GM19238 (cell line): Measurements from ENCODE around the gene HACE1.
A peak's percentile ranks its signal among the peaks of the same experiment; 100 is the strongest.
"Not testable (repeated sequence)": the region's sequence is repeated elsewhere in the genome, so short reads cannot be mapped to it uniquely, and the experiment has no call there.

Source experiments
- DNase-seq: peaks from one replicate; pipeline ENCODE4 v3.0.0; 2011; ENCODE audit warnings: low spot score; ENCODE audit not compliant: insufficient read length

HACE1 gene

GRCh38 chr6:104835782-104836181 lies 23.9 kb downstream of the HACE1 start:
- DNase-seq, result no peak

GRCh38 chr6:104829183-104829958 lies 30.3 kb downstream of the HACE1 start:
- no peak for DNase-seq

- DNase-seq, result no peak
These were observed 31.2 kb downstream of the HACE1 start for GRCh38 chr6:104828478-104828877.

- DNase-seq, result not testable (repeated sequence)
These were observed 38.9 kb downstream of the HACE1 start for GRCh38 chr6:104820820-104821219.

- no peak for DNase-seq
These were observed 43.6 kb downstream of the HACE1 start for GRCh38 chr6:104816125-104816524.

- DNase-seq, result no peak
These were observed 45.0 kb downstream of the HACE1 start for GRCh38 chr6:104814743-104815142.

- peak; percentile 1 for DNase-seq
These were observed 46.2 kb downstream of the HACE1 start for GRCh38 chr6:104813552-104813951.

GRCh38 chr6:104809116-104809515 lies 50.6 kb downstream of the HACE1 start:
- DNase-seq, result no peak

- not testable (repeated sequence) for DNase-seq
These were observed 54.4 kb downstream of the HACE1 start for GRCh38 chr6:104805335-104805734.

- DNase-seq, result no peak
These were observed 60.5 kb downstream of the HACE1 start for GRCh38 chr6:104799134-104799657.

- DNase-seq, result no peak
These were observed 63.5 kb downstream of the HACE1 start for GRCh38 chr6:104796031-104796785.

GRCh38 chr6:104795363-104795762 lies 64.4 kb downstream of the HACE1 start:
- DNase-seq, result no peak

- no peak for DNase-seq
These were observed 69.9 kb downstream of the HACE1 start for GRCh38 chr6:104789770-104790190.

GRCh38 chr6:104788400-104788799 lies 71.3 kb downstream of the HACE1 start:
- no peak for DNase-seq

GRCh38 chr6:104787305-104787704 lies 72.4 kb downstream of the HACE1 start:
- no peak for DNase-seq

GRCh38 chr6:104784884-104785283 lies 74.8 kb downstream of the HACE1 start:
- no peak for DNase-seq

GRCh38 chr6:104771258-104771832 lies 88.4 kb downstream of the HACE1 start:
- no peak for DNase-seq

GRCh38 chr6:104768906-104769305 lies 90.8 kb downstream of the HACE1 start:
- DNase-seq, result no peak

GRCh38 chr6:104766595-104766994 lies 93.1 kb downstream of the HACE1 start:
- DNase-seq, result no peak

- DNase-seq, result no peak
These were observed 104.8 kb downstream of the HACE1 start for GRCh38 chr6:104754788-104755409.

- DNase-seq, result no peak
These were observed 106.5 kb downstream of the HACE1 start for GRCh38 chr6:104753251-104753650.

- DNase-seq, result no peak
These were observed 109.3 kb downstream of the HACE1 start for GRCh38 chr6:104750449-104750848.
